HG02840 (cell line): Measurements from ENCODE around the gene KDM1B.
A peak's percentile ranks its signal among the peaks of the same experiment; 100 is the strongest.

Experiments used
- ATAC-seq: cut with Tn5 transposase; IDR thresholded peaks from one replicate; pipeline ENCODE4 v1.9.1; 2021; ENCODE audit warnings: mild to moderate bottlenecking, moderate library complexity, moderate number of reproducible peaks; ENCODE audit not compliant: unreplicated experiment, low FRiP score

Gene KDM1B, protein sequence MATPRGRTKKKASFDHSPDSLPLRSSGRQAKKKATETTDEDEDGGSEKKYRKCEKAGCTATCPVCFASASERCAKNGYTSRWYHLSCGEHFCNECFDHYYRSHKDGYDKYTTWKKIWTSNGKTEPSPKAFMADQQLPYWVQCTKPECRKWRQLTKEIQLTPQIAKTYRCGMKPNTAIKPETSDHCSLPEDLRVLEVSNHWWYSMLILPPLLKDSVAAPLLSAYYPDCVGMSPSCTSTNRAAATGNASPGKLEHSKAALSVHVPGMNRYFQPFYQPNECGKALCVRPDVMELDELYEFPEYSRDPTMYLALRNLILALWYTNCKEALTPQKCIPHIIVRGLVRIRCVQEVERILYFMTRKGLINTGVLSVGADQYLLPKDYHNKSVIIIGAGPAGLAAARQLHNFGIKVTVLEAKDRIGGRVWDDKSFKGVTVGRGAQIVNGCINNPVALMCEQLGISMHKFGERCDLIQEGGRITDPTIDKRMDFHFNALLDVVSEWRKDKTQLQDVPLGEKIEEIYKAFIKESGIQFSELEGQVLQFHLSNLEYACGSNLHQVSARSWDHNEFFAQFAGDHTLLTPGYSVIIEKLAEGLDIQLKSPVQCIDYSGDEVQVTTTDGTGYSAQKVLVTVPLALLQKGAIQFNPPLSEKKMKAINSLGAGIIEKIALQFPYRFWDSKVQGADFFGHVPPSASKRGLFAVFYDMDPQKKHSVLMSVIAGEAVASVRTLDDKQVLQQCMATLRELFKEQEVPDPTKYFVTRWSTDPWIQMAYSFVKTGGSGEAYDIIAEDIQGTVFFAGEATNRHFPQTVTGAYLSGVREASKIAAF

DNA sequence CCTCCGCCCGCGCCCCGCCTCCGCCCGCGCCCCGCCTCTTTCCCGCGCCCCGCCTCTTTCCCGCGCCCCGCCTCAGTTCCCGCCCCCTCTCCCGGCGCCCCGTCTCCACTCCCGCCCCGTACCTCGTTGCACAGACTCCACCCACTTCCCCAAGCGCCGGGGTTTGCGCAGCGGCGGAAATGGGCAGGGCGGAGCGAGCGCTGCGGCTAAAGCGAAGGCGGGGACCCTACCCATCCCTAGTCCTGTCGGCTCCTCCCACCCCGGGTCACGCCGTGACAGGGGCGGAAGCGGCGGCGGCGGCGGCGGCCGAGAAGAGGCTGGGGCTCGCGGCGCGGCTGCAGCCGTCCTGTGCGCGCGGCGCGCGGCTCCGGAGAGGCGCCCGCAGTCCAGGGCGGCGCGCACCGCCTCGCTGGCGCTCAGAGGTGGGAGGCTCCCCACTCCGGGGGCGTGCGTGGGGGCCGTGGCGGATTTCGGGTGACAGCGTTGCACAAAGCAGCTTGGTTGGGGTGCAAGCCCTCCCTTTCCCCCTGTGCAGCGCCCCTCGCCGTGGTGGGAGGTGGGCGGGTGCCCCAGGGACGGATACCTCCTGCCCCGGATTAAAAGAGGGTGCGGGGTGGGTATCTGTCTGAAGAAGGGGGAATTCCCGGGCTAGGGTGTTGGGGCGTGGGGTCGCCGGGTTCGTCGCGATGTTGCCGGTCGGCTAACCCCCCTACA is at the start of gene KDM1B:
Gene KDM1B, plus strand, starts transcription at position 273 of the 714 bp plus-strand sequence. CDS start 4,474 bp downstream, outside the sequence.
- ATAC-seq: peak; percentile 90

DNA sequence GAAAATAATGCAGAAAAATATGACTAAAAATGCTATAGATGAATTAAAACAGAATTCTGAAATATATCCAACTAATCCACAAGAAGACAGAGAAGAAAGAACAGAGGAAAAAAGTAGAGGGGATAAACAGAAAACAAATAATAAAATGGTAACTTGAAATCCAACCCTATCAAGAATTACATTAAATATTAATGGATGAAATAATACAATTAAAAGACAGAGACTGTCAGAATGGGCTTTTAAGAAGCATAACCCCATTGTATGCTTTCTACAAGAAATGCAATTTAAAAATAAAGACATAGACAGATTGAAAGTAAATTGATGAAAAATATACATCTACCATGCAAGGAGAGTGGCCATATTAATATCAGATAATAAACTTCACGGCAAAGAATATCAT is 48.2 kb upstream of the KDM1B start:
- no peak for ATAC-seq

DNA sequence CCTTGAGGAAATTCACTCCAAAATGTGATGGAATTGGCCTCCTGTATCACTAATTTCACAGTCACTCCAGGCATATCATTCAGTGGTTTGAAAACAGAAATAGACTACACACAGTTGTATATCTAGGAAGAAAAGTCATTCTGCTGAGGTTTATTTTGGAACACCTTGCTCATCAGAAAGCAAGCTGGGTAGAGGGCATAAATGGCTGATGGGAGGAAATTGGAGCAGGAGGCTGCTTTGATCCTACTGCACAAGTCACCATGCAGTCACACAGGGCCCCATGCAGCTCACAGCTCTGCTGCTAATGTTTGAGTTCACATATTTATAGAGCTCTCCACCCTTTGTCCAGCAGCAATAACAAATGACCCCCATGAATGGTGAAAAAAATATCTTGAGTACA is 45.1 kb upstream of the KDM1B start:
- no peak for ATAC-seq

- ATAC-seq: no peak
Observed at GRCh38 chr6:18115356-18115755, 39.9 kb upstream of the KDM1B start.

DNA sequence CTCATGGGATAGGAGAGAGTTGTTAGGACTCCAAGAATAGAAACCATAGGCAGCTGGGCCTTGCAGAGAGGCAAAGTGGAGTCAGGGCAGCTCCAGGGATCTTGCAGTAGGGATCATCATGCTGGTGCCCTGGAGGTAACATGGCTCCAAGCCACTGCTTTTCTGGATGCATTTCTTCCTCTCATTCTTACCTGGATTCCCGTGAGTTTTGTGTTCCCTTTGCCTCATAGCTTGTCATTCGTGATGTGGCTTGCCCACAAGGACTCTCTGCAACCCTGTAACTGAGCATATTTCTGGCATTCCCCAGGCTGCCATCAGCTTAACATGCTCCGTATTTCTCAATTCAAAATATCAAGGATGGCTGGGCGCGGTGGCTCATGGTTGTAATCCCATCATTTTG is 38.1 kb upstream of the KDM1B start:
- ATAC-seq: no peak

GRCh38 chr6:18118330-18118729 is 36.9 kb upstream of the KDM1B start:
- no peak for ATAC-seq

GRCh38 chr6:18119236-18119635 is 36.0 kb upstream of the KDM1B start:
- no peak for ATAC-seq

- ATAC-seq: no peak
Observed at GRCh38 chr6:18121580-18122127, 33.6 kb upstream of the KDM1B start.

GRCh38 chr6:18122128-18123093 is 32.8 kb upstream of the KDM1B start, which contains the start of gene NHLRC1:
Gene NHLRC1, minus strand, starts transcription at chr6:18122677. Its CDS starts 71 bp downstream, at chr6:18122606.
- ATAC-seq: peak; percentile 96

DNA sequence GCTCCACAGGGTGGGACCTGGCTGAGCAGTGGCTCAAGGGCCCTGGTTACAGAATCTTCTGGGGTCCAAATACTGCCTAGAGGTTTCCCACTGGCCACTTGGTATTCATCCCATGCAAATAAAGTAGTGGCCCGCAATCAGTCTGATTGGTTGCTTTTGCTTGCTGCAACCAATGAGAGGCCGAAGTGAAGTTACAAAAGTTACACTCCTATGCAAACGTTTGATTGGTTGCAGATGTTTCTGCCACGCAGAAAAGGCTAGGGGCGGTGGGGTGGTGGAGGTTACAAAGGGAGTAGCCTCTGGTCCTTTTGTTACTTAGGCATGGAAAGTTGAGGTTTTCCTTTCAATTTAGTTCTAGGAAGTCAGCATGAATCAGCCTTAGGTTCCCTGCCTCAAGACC is 29.1 kb upstream of the KDM1B start:
- no peak for ATAC-seq

- ATAC-seq: no peak
Observed at GRCh38 chr6:18132346-18132745, 22.9 kb upstream of the KDM1B start.

- ATAC-seq: no peak
Observed at GRCh38 chr6:18135171-18135570, 20.1 kb upstream of the KDM1B start.

GRCh38 chr6:18136260-18136659 is 19.0 kb upstream of the KDM1B start:
- ATAC-seq: no peak

GRCh38 chr6:18138906-18139305 is 16.3 kb upstream of the KDM1B start:
- no peak for ATAC-seq

DNA sequence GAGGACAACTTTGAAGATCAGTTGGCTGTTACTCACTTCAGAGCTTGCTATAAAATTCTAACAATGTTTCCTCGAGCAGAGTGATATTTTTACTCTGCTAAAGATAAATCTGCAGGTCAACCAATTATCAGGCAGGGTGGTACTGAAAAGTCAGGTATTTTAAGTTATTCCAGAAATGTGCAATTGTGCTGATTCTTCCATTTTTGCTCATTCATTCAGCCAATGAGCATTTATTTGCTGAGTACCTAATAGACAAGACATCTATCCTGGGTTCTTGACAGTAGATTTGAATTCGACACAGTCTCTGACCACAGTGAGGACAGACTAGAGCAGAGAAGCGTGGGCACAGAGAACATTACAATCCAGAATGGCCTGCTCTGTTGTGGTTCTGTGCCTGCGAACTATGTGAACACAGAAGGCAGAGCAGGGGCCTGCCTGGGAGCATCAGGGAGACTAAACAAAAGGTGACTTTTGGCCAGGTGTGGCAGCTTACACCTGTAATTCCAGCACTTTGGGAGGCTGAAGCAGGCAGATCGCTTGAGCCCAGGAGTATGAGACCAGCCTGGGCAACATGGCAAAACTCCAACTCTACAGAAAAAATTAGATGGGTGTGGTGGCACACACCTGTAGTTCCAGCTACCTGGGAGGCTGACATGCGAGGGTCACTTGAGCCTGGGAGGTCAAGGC is 15.1 kb upstream of the KDM1B start:
- no peak for ATAC-seq

GRCh38 chr6:18141805-18142590 is 13.2 kb upstream of the KDM1B start:
- ATAC-seq: no peak

DNA sequence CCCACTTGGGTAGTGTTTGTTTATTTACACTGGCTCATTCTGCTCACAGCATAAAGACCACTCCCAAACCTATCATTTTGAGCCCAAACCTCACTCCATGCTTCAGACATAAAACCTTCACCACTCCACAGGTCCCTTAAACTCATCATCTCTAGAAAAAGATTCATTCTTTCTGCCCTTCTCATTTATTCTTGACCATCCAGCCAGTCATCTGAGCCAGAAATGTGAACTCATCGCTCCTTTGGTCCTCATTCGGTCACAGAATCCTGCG is 12.7 kb upstream of the KDM1B start:
- no peak for ATAC-seq

DNA sequence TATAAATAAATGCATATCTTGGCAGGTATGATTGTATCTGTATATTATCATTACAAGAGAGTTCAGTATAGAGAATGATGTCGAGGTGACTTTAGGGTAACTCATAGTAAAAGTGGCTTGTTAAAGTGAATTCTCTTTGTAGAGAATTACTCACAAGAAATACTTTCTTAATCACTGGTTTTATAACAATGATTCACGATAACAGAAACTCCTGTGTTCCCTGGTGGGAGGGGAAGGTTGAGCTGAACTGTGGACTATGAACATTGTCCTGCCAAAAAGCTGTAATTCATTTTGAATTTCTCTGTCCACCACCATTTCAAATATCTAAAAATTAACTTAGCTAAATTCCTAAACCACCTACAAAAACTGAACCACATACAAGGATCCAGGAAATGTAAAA is 8.1 kb upstream of the KDM1B start:
- ATAC-seq: no peak
